ENCODE measurements around the gene TEX53.

TEX53 gene

DNA sequence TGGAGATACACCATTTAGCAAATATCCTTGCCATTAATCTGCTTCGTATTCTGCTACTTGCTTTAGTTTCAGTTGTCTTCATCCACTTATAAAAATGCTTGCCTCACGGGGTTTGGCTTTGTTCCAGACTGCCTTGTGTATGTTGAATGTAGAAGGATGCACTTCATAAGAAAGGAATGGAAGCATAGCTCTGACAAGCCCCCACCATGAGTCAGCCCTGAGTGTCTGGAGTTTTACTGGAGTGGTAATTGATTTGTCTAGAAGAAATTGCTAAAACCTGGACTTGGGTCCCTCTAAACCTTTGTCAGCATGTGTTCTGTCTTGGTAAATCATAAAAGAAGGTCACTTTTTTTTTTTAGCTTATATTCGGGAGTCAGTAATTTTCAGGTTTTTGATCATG, 19.8 kb upstream of the TEX53 start:
- H2AFZ ChIP-seq = no peak overlapping the region
- H3K4me3 ChIP-seq (ENCODE audit: low read depth, low read length) = no peak overlapping the region
- H3K9me3 ChIP-seq (ENCODE audit: control insufficient read depth, low read length) = no peaks in the 10 kb centered on the region
- no peak overlapping the region for H3K4me2 ChIP-seq (ENCODE audit: low read length)
- no peaks in the 10 kb centered on the region for H3K36me3 ChIP-seq (ENCODE audit: control insufficient read depth, insufficient read depth, low read length)
- H3K9ac ChIP-seq = no peak overlapping the region
- no peak for TF ChIP-seq CTCF (IDR thresholded peaks at IDR 0.05)
- H3K27me3 ChIP-seq (ENCODE audit: control insufficient read depth, insufficient read depth, low read length) = no peaks in the 10 kb centered on the region
- H3K4me1 ChIP-seq = no peaks in the 10 kb centered on the region
- no peaks in the 10 kb centered on the region for H3K79me2 ChIP-seq
- H3K27ac ChIP-seq = no peak overlapping the region

DNA sequence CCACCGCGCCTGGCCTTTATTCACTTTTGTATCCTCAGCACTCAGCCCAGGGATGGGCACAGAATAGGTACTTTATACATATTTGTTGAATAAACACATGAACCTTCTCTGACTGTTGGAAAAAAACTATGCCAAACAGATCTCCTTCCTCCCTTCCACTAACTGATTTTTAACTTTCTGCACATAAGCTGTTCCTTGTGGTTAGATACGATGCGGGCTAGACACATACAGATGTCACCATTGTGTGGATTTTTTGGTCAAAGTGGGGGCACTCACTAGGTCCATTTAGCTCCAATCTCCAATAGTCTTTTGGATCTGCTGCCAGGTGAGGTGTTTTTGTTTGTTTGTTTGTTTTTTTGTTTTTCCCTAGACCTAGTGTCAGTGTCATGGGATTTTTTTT, 19.3 kb upstream of the TEX53 start:
- Histone ChIP-seq H3K9me3 (ENCODE audit: control insufficient read depth, low read length) (no peaks in the 10 kb centered on the region), H3K4me1 (no peaks in the 10 kb centered on the region), H3K36me3 (ENCODE audit: control insufficient read depth, insufficient read depth, low read length) (no peaks in the 10 kb centered on the region), H3K4me3 (ENCODE audit: low read depth, low read length) (no peak overlapping the region), H2AFZ (no peak overlapping the region), H3K9ac (no peak overlapping the region), H3K79me2 (no peaks in the 10 kb centered on the region), H3K4me2 (ENCODE audit: low read length) (no peak overlapping the region), H3K27me3 (ENCODE audit: control insufficient read depth, insufficient read depth, low read length) (no peaks in the 10 kb centered on the region), H3K27ac (no peak overlapping the region)
- TF ChIP-seq CTCF (IDR thresholded peaks at IDR 0.05) = no peak

- Histone ChIP-seq H3K9me3 (ENCODE audit: control insufficient read depth, low read length) (no peaks in the 10 kb centered on the region), H2AFZ (no peak overlapping the region), H3K27ac (no peak overlapping the region), H3K79me2 (no peaks in the 10 kb centered on the region), H3K27me3 (ENCODE audit: control insufficient read depth, insufficient read depth, low read length) (no peaks in the 10 kb centered on the region), H3K36me3 (ENCODE audit: control insufficient read depth, insufficient read depth, low read length) (no peaks in the 10 kb centered on the region), H3K4me1 (no peaks in the 10 kb centered on the region), H3K4me3 (ENCODE audit: low read depth, low read length) (no peak overlapping the region), H3K4me2 (ENCODE audit: low read length) (no peak overlapping the region), H3K9ac (no peak overlapping the region)
- TF ChIP-seq CTCF (IDR thresholded peaks at IDR 0.05) = no peak
Measured at GRCh38 chr9:114674798-114675540, 17.4 kb upstream of the TEX53 start.

DNA sequence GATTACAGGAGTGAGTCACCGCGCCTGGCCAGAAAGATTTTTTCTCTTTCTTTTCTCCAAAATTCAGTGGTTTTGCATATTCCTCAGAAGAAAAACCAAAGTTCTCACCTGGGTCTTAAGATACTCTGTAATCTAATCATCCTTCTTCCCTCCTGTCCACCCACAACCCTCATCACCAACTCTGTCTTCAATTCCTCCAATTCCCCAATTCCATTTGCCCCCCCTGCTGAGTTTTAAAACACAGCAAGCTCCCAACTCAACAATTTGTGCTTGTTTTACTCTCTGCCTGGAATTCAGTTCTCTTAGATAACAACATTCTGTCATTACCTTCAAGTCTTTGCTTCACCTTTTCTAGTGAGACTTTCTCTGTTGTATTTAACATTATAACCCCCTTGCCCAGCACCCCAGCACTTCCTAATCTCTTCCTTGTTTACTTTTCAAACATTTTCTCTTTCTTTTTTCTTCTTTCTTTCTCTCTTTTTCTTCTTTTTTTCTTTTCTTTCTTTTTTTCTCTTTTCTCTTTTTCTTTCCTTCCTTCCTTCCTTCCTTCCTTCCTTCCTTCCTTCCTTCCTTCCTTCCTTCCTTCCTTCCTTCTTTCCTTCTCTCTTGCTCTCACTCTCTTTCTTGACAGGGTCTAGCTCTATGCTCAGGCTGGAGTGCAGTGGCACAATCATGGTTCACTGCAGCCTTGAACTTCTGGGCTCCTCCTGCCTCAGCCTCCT, 16.6 kb upstream of the TEX53 start:
- H3K4me2 ChIP-seq (ENCODE audit: low read length) = no peak overlapping the region
- H3K27me3 ChIP-seq (ENCODE audit: control insufficient read depth, insufficient read depth, low read length) = no peaks in the 10 kb centered on the region
- no peak overlapping the region for H3K27ac ChIP-seq
- H3K79me2 ChIP-seq = no peaks in the 10 kb centered on the region
- no peaks in the 10 kb centered on the region for H3K4me1 ChIP-seq
- no peaks in the 10 kb centered on the region for H3K9me3 ChIP-seq (ENCODE audit: control insufficient read depth, low read length)
- TF ChIP-seq CTCF (IDR thresholded peaks at IDR 0.05) = no peak
- no peak overlapping the region for H2AFZ ChIP-seq
- no peaks in the 10 kb centered on the region for H3K36me3 ChIP-seq (ENCODE audit: control insufficient read depth, insufficient read depth, low read length)
- H3K9ac ChIP-seq = no peak overlapping the region
- H3K4me3 ChIP-seq (ENCODE audit: low read depth, low read length) = no peak overlapping the region
